GM18907 (cell line): ENCODE data around the gene HDGFL3.
"Not testable (repeated sequence)": the region's sequence is repeated elsewhere in the genome, so short reads cannot be mapped to it uniquely, and the experiment has no call there.

ENCODE experiments used
- ATAC-seq: cut with Tn5 transposase; IDR thresholded peaks from one replicate; pipeline ENCODE4 v1.9.1; 2021; ENCODE audit warnings: mild to moderate bottlenecking, moderate library complexity; ENCODE audit not compliant: unreplicated experiment

HDGFL3 gene

GRCh38 chr15:83198476-83198875 is 9.1 kb downstream of the HDGFL3 start:
- ATAC-seq = no peak

- no peak for ATAC-seq
These were observed 13.1 kb downstream of the HDGFL3 start for GRCh38 chr15:83194528-83194927.

- no peak for ATAC-seq
These were observed 13.9 kb downstream of the HDGFL3 start for GRCh38 chr15:83193721-83194120.

GRCh38 chr15:83192742-83193141 is 14.9 kb downstream of the HDGFL3 start:
- no peak for ATAC-seq

GRCh38 chr15:83190450-83190849 is 17.2 kb downstream of the HDGFL3 start:
- no peak for ATAC-seq

GRCh38 chr15:83185561-83185960 is 22.1 kb downstream of the HDGFL3 start:
- no peak for ATAC-seq

- ATAC-seq = no peak
These were observed 28.7 kb downstream of the HDGFL3 start for GRCh38 chr15:83178869-83179325.

- no peak for ATAC-seq
These were observed 29.2 kb downstream of the HDGFL3 start for GRCh38 chr15:83178390-83178789.

GRCh38 chr15:83174891-83175290 is 32.7 kb downstream of the HDGFL3 start:
- ATAC-seq = no peak

- ATAC-seq = no peak
These were observed 37.0 kb downstream of the HDGFL3 start for GRCh38 chr15:83170474-83171165.

GRCh38 chr15:83169576-83169975 is 38.0 kb downstream of the HDGFL3 start:
- ATAC-seq = not testable (repeated sequence)

- no peak for ATAC-seq
These were observed 40.8 kb downstream of the HDGFL3 start for GRCh38 chr15:83166830-83167229.

- no peak for ATAC-seq
These were observed 41.4 kb downstream of the HDGFL3 start for GRCh38 chr15:83166218-83166617.

GRCh38 chr15:83164771-83165404 is 42.7 kb downstream of the HDGFL3 start:
- ATAC-seq = no peak

- no peak for ATAC-seq
These were observed 43.4 kb downstream of the HDGFL3 start for GRCh38 chr15:83164111-83164770.

- ATAC-seq = no peak
These were observed 44.6 kb downstream of the HDGFL3 start for GRCh38 chr15:83163032-83163431.

- ATAC-seq = no peak
These were observed 46.9 kb downstream of the HDGFL3 start for GRCh38 chr15:83160741-83161140.

- no peak for ATAC-seq
These were observed 49.2 kb downstream of the HDGFL3 start for GRCh38 chr15:83158393-83158792.

- no peak for ATAC-seq
These were observed 51.7 kb downstream of the HDGFL3 start for GRCh38 chr15:83155942-83156341.

GRCh38 chr15:83153288-83153687 is 54.3 kb downstream of the HDGFL3 start:
- ATAC-seq = no peak

- ATAC-seq = no peak
These were observed 62.9 kb downstream of the HDGFL3 start for GRCh38 chr15:83144771-83145170.

GRCh38 chr15:83142151-83142550 is 65.5 kb downstream of the HDGFL3 start:
- ATAC-seq = not testable (repeated sequence)
